ENCODE measurements around the gene PHIP. TPM values are rescaled to one million over a fixed set of nuclear protein-coding genes. Genes with fewer than 3 reads are reported as not detected.

The PHIP gene
- total RNA-seq, 5 donors from 2014 or later (not counting 1 experiment from before 2014, with no cell fraction given): 32.1 to 44.6 (median 33.5) TPM

- WGBS (ENCODE audit: insufficient coverage): no CpG with 5 or more reads among the region's 2 CpGs
- Mint-ChIP-seq H3K27ac (no peak overlapping the region), H3K27me3 (no peaks in the 10 kb centered on the region), H3K36me3 (peaks cover 54% of the 10 kb centered on the region), H3K4me3 (no peak overlapping the region), H3K9me3 (no peaks in the 10 kb centered on the region), H3K4me1 (peaks cover 50 to 77% (median 56%) of the 10 kb centered on the region in 3 donors)
- ChIA-PET CTCF (interaction anchor here in 1 of 2 donors (0.8 kb wide), 1 partner anchor 807 kb away, joined by 3 read pairs; no protein-coding TSS in a partner anchor), POLR2A (interaction anchor here (0.5 to 0.9 kb wide), 2 partner anchors 500 to 836 kb away, joined by 3 read pairs; no protein-coding TSS in a partner anchor)
- DNase-seq: no peak
- Histone ChIP-seq H3K36me3 (ENCODE audit: control insufficient read depth in 2 of 2, extremely low read depth in 1 of 2, insufficient read depth in 1 of 2, low read length in 1 of 2) (peaks cover 0 to 13% of the 10 kb centered on the region in 2 donors), H3K27me3 (replicated peaks in 1 of 2; ENCODE audit: control insufficient read depth in 2 of 2, extremely low read depth in 1 of 2, insufficient read depth in 2 of 2, low read length in 1 of 2) (no peaks in the 10 kb centered on the region), H3K27ac (ENCODE audit: low read length) (no peak overlapping the region), H3K4me1 (ENCODE audit: control insufficient read depth in 1 of 2, extremely low read depth in 1 of 2, insufficient read depth in 2 of 2, low read length in 2 of 2) (no peaks in the 10 kb centered on the region), H3K9me3 (no peaks in the 10 kb centered on the region), H3K4me3 (ENCODE audit: control insufficient read depth in 1 of 2, extremely low read depth in 1 of 2, low read length in 1 of 2) (no peak overlapping the region)
- ATAC-seq (replicated peaks in 1 of 4): no peak
Observed at GRCh38 chr6:79034865-79035264, 43.2 kb downstream of the PHIP start.

GRCh38 chr6:79033279-79033678 lies 44.8 kb downstream of the PHIP start:
- CTCF ChIA-PET: no interaction called here
- no peak overlapping the region for H3K27ac Mint-ChIP-seq

GRCh38 chr6:79031821-79032590 lies 46.0 kb downstream of the PHIP start:
- no CpG with 5 or more reads among the region's 3 CpGs for WGBS (ENCODE audit: insufficient coverage)

More at GRCh38 chr6:79033279-79033678, 44.8 kb downstream of the PHIP start:
- Mint-ChIP-seq H3K4me1 (peaks cover 50 to 72% (median 55%) of the 10 kb centered on the region in 3 donors), H3K27me3 (no peaks in the 10 kb centered on the region), H3K36me3 (peaks cover 50% of the 10 kb centered on the region), H3K4me3 (no peak overlapping the region), H3K9me3 (no peaks in the 10 kb centered on the region)
- Histone ChIP-seq H3K4me3 (ENCODE audit: control insufficient read depth in 1 of 2, extremely low read depth in 1 of 2, low read length in 1 of 2) (no peak overlapping the region), H3K9me3 (no peaks in the 10 kb centered on the region), H3K27ac (ENCODE audit: low read length) (no peak overlapping the region), H3K4me1 (ENCODE audit: control insufficient read depth in 1 of 2, extremely low read depth in 1 of 2, insufficient read depth in 2 of 2, low read length in 2 of 2) (no peaks in the 10 kb centered on the region), H3K27me3 (replicated peaks in 1 of 2; ENCODE audit: control insufficient read depth in 2 of 2, extremely low read depth in 1 of 2, insufficient read depth in 2 of 2, low read length in 1 of 2) (no peaks in the 10 kb centered on the region), H3K36me3 (ENCODE audit: control insufficient read depth in 2 of 2, extremely low read depth in 1 of 2, insufficient read depth in 1 of 2, low read length in 1 of 2) (peaks cover 0 to 9% of the 10 kb centered on the region in 2 donors)
- DNase-seq (no peak), ATAC-seq (replicated peaks in 1 of 4) (no peak)
- POLR2A ChIA-PET: interaction anchor here (0.5 to 0.8 kb wide), 3 partner anchors 42 to 1481 kb away, joined by 3 to 5 read pairs (median 3); partner anchors contain the start of gene PHIP (in 1 of the 2)
- no CpG with 5 or more reads among the region's 3 CpGs for WGBS (ENCODE audit: insufficient coverage)

GRCh38 chr6:79030511-79030910 lies 47.5 kb downstream of the PHIP start:
- no CpG with 5 or more reads among the region's 1 CpG for WGBS (ENCODE audit: insufficient coverage)
- no peak overlapping the region for H3K4me3 Mint-ChIP-seq
- no peak overlapping the region for H3K4me3 ChIP-seq (ENCODE audit: control insufficient read depth in 1 of 2, extremely low read depth in 1 of 2, low read length in 1 of 2)
- H3K27ac Mint-ChIP-seq: no peak overlapping the region
- peaks cover 51 to 65% (median 58%) of the 10 kb centered on the region in 3 donors for H3K4me1 Mint-ChIP-seq
- CTCF ChIA-PET: no interaction called here
- ATAC-seq (replicated peaks in 1 of 4) (no peak), DNase-seq (no peak)
- no peaks in the 10 kb centered on the region for H3K9me3 Mint-ChIP-seq
- peaks cover 38% of the 10 kb centered on the region for H3K36me3 Mint-ChIP-seq
- no peaks in the 10 kb centered on the region for H3K27me3 ChIP-seq (replicated peaks in 1 of 2; ENCODE audit: control insufficient read depth in 2 of 2, extremely low read depth in 1 of 2, insufficient read depth in 2 of 2, low read length in 1 of 2)
- H3K9me3 ChIP-seq: no peaks in the 10 kb centered on the region
- H3K27me3 Mint-ChIP-seq: no peaks in the 10 kb centered on the region
- peaks cover 0 to 11% of the 10 kb centered on the region in 2 donors for H3K36me3 ChIP-seq (ENCODE audit: control insufficient read depth in 2 of 2, extremely low read depth in 1 of 2, insufficient read depth in 1 of 2, low read length in 1 of 2)
- no peak overlapping the region for H3K27ac ChIP-seq (ENCODE audit: low read length)
- no peaks in the 10 kb centered on the region for H3K4me1 ChIP-seq (ENCODE audit: control insufficient read depth in 1 of 2, extremely low read depth in 1 of 2, insufficient read depth in 2 of 2, low read length in 2 of 2)
- POLR2A ChIA-PET: interaction anchor here in 1 of 2 donors (1.1 kb wide), 1 partner anchor 11 kb away, joined by 4 read pairs; no protein-coding TSS in a partner anchor

More at GRCh38 chr6:79031821-79032590, 46.0 kb downstream of the PHIP start:
- ATAC-seq (replicated peaks in 1 of 4): no peak
- H3K4me3 Mint-ChIP-seq: no peak overlapping the region
- Histone ChIP-seq H3K27me3 (replicated peaks in 1 of 2; ENCODE audit: control insufficient read depth in 2 of 2, extremely low read depth in 1 of 2, insufficient read depth in 2 of 2, low read length in 1 of 2) (no peaks in the 10 kb centered on the region), H3K4me1 (ENCODE audit: control insufficient read depth in 1 of 2, extremely low read depth in 1 of 2, insufficient read depth in 2 of 2, low read length in 2 of 2) (no peaks in the 10 kb centered on the region), H3K9me3 (no peaks in the 10 kb centered on the region), H3K4me3 (ENCODE audit: control insufficient read depth in 1 of 2, extremely low read depth in 1 of 2, low read length in 1 of 2) (no peak overlapping the region), H3K27ac (ENCODE audit: low read length) (no peak overlapping the region), H3K36me3 (ENCODE audit: control insufficient read depth in 2 of 2, extremely low read depth in 1 of 2, insufficient read depth in 1 of 2, low read length in 1 of 2) (peaks cover 0 to 8% of the 10 kb centered on the region in 2 donors)
- H3K27me3 Mint-ChIP-seq: no peaks in the 10 kb centered on the region
- DNase-seq: no peak
- peaks cover 47% of the 10 kb centered on the region for H3K36me3 Mint-ChIP-seq
- no peak overlapping the region for H3K27ac Mint-ChIP-seq
- ChIA-PET POLR2A (interaction anchor here in 1 of 2 donors (0.8 to 1.1 kb wide), 2 partner anchors 10 to 12 kb away, joined by 3 to 4 read pairs; no protein-coding TSS in a partner anchor), CTCF (interaction anchor here (0.6 to 0.7 kb wide), 2 partner anchors 10 to 70 kb away, joined by 3 to 6 read pairs; no protein-coding TSS in a partner anchor)
- no peaks in the 10 kb centered on the region for H3K9me3 Mint-ChIP-seq
- H3K4me1 Mint-ChIP-seq: peaks cover 59 to 69% (median 63%) of the 10 kb centered on the region in 3 donors

GRCh38 chr6:79030023-79030422 lies 48.0 kb downstream of the PHIP start:
- Histone ChIP-seq H3K27me3 (replicated peaks in 1 of 2; ENCODE audit: control insufficient read depth in 2 of 2, extremely low read depth in 1 of 2, insufficient read depth in 2 of 2, low read length in 1 of 2) (no peaks in the 10 kb centered on the region), H3K4me1 (ENCODE audit: control insufficient read depth in 1 of 2, extremely low read depth in 1 of 2, insufficient read depth in 2 of 2, low read length in 2 of 2) (no peaks in the 10 kb centered on the region), H3K36me3 (ENCODE audit: control insufficient read depth in 2 of 2, extremely low read depth in 1 of 2, insufficient read depth in 1 of 2, low read length in 1 of 2) (peaks cover 0 to 12% of the 10 kb centered on the region in 2 donors), H3K27ac (ENCODE audit: low read length) (no peak overlapping the region), H3K9me3 (no peaks in the 10 kb centered on the region), H3K4me3 (ENCODE audit: control insufficient read depth in 1 of 2, extremely low read depth in 1 of 2, low read length in 1 of 2) (no peak overlapping the region)
- DNase-seq (no peak), ATAC-seq (replicated peaks in 1 of 4) (no peak)
- Mint-ChIP-seq H3K27me3 (no peaks in the 10 kb centered on the region), H3K27ac (peak overlapping the region in 1 of 2 donors; percentile 7), H3K4me1 (peaks cover 47 to 62% (median 57%) of the 10 kb centered on the region in 3 donors), H3K9me3 (no peaks in the 10 kb centered on the region), H3K36me3 (peaks cover 42% of the 10 kb centered on the region), H3K4me3 (no peak overlapping the region)
- WGBS (ENCODE audit: insufficient coverage): no CpG with 5 or more reads among the region's 2 CpGs
- ChIA-PET CTCF (no interaction called here), POLR2A (no interaction called here)

DNA sequence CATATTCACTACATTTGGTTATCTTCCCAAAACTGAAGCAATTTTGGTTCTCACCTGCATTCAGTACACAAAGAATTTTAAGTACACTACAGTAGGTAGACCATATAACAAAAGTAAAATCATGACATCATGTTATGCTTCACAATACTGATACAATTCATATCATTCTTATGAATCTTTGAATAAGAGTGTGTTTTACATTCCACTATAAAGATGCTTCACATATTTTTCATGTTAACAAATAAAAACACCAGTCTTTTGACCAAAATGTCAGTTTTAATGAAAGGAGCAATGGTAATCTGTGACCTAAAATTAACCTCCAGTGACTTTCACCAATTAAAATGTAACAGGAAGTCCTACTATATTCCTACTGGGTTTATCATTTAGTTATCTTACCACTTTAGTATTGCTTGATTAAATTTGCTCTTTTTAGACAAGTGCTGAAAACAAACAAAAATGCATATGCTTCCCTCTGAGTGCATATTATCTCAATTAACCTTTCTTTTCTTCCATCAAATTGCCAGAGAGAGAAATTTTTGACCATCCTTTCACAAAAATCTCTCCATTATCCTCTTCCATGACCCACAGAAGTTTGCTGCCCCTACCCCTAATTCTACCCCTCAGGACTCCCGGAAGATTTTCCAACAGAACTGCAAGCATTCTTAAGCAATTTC lies 49.3 kb downstream of the PHIP start:
- Mint-ChIP-seq H3K4me1 (peaks cover 41 to 55% (median 53%) of the 10 kb centered on the region in 3 donors), H3K27ac (peak overlapping the region in 1 of 2 donors; percentile 29), H3K27me3 (no peaks in the 10 kb centered on the region), H3K36me3 (peaks cover 40% of the 10 kb centered on the region), H3K4me3 (no peak overlapping the region), H3K9me3 (no peaks in the 10 kb centered on the region)
- ATAC-seq (replicated peaks in 1 of 4) (no peak), DNase-seq (no peak)
- no CpG with 5 or more reads among the region's 1 CpG for WGBS (ENCODE audit: insufficient coverage)
- H3K9me3 ChIP-seq: no peaks in the 10 kb centered on the region
- ChIA-PET POLR2A (interaction anchor here in 1 of 2 donors (0.6 kb wide), 1 partner anchor 1140 kb away, joined by 3 read pairs; no protein-coding TSS in a partner anchor), CTCF (no interaction called here)
- H3K4me1 ChIP-seq (ENCODE audit: control insufficient read depth in 1 of 2, extremely low read depth in 1 of 2, insufficient read depth in 2 of 2, low read length in 2 of 2): no peaks in the 10 kb centered on the region
- no peaks in the 10 kb centered on the region for H3K27me3 ChIP-seq (replicated peaks in 1 of 2; ENCODE audit: control insufficient read depth in 2 of 2, extremely low read depth in 1 of 2, insufficient read depth in 2 of 2, low read length in 1 of 2)
- no peak overlapping the region for H3K27ac ChIP-seq (ENCODE audit: low read length)
- no peak overlapping the region for H3K4me3 ChIP-seq (ENCODE audit: control insufficient read depth in 1 of 2, extremely low read depth in 1 of 2, low read length in 1 of 2)
- H3K36me3 ChIP-seq (ENCODE audit: control insufficient read depth in 2 of 2, extremely low read depth in 1 of 2, insufficient read depth in 1 of 2, low read length in 1 of 2): peaks cover 0 to 20% of the 10 kb centered on the region in 2 donors
